ENCODE data around the gene ZSCAN23.
"Not testable (repeated sequence)": the region's sequence is repeated elsewhere in the genome, so short reads cannot be mapped to it uniquely, and the experiment has no call there.

DNA sequence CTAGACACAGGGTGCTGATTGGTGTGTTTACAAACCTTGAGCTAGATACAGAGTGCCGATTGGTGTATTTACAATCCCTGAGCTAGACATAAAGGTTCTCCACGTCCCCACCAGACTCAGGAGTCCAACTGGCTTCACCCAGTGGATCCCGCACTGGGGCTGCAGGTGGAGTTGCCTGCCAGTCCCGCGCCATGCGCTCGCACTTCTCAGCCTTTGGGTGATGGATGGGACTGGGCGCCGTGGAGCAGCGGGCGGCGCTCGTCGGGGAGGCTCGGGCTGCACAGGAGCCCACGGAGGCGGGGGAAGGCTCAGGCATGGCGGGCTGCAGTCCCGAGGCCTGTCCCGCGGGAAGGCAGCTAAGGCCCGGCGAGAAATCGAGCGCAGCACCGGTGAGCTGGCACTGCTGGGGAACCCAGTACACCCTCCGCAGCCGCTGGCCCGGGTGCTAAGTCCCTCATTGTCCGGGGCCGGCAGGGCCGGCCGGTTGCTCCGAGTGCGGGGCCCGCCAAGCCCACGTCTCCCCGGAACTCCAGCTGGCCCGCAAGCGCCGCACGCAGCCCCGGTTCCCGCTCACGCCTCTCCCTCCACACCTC lies 26.0 kb upstream of the ZSCAN23 start:
- TF ChIP-seq NR2F6 (CRISPR knock-in tag; IDR thresholded peaks at IDR 0.05); SMAD4 (CRISPR knock-in tag; conservative IDR thresholded peaks at IDR 0.05); E2F1 (CRISPR knock-in tag; IDR thresholded peaks at IDR 0.05); BRCA1 (IDR thresholded peaks at IDR 0.05); BRCA1 (CRISPR knock-in tag; IDR thresholded peaks at IDR 0.05); MAFF (IDR thresholded peaks at IDR 0.05; ENCODE audit: low read length); SP2 (IDR thresholded peaks at IDR 0.05; ENCODE audit: extremely low read depth, low read depth, low read length, poor library complexity, severe bottlenecking); CEBPB (tag; IDR thresholded peaks at IDR 0.05); ZKSCAN8 (CRISPR knock-in tag; IDR thresholded peaks at IDR 0.05); TEAD4 (IDR thresholded peaks at IDR 0.05; ENCODE audit: low read length); TEAD4 (CRISPR knock-in tag; IDR thresholded peaks at IDR 0.05; ENCODE audit: borderline replicate concordance); ZNF384 (IDR thresholded peaks at IDR 0.05; ENCODE audit: low read depth, low read length): not testable (repeated sequence)
- TF ChIP-seq, protein P1, sequence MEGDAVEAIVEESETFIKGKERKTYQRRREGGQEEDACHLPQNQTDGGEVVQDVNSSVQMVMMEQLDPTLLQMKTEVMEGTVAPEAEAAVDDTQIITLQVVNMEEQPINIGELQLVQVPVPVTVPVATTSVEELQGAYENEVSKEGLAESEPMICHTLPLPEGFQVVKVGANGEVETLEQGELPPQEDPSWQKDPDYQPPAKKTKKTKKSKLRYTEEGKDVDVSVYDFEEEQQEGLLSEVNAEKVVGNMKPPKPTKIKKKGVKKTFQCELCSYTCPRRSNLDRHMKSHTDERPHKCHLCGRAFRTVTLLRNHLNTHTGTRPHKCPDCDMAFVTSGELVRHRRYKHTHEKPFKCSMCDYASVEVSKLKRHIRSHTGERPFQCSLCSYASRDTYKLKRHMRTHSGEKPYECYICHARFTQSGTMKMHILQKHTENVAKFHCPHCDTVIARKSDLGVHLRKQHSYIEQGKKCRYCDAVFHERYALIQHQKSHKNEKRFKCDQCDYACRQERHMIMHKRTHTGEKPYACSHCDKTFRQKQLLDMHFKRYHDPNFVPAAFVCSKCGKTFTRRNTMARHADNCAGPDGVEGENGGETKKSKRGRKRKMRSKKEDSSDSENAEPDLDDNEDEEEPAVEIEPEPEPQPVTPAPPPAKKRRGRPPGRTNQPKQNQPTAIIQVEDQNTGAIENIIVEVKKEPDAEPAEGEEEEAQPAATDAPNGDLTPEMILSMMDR (IDR thresholded peaks at IDR 0.05 in 2 of 3, conservative IDR thresholded peaks at IDR 0.05 in 1 of 3; ENCODE audit: insufficient read depth in 2 of 3, low read depth in 1 of 3, low read length in 3 of 3): not testable (repeated sequence)
- TF ChIP-seq, protein P2, sequence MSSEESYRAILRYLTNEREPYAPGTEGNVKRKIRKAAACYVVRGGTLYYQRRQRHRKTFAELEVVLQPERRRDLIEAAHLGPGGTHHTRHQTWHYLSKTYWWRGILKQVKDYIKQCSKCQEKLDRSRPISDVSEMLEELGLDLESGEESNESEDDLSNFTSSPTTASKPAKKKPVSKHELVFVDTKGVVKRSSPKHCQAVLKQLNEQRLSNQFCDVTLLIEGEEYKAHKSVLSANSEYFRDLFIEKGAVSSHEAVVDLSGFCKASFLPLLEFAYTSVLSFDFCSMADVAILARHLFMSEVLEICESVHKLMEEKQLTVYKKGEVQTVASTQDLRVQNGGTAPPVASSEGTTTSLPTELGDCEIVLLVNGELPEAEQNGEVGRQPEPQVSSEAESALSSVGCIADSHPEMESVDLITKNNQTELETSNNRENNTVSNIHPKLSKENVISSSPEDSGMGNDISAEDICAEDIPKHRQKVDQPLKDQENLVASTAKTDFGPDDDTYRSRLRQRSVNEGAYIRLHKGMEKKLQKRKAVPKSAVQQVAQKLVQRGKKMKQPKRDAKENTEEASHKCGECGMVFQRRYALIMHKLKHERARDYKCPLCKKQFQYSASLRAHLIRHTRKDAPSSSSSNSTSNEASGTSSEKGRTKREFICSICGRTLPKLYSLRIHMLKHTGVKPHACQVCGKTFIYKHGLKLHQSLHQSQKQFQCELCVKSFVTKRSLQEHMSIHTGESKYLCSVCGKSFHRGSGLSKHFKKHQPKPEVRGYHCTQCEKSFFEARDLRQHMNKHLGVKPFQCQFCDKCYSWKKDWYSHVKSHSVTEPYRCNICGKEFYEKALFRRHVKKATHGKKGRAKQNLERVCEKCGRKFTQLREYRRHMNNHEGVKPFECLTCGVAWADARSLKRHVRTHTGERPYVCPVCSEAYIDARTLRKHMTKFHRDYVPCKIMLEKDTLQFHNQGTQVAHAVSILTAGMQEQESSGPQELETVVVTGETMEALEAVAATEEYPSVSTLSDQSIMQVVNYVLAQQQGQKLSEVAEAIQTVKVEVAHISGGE (CRISPR knock-in tag; IDR thresholded peaks at IDR 0.05): not testable (repeated sequence)
- TF ChIP-seq, protein P3, sequence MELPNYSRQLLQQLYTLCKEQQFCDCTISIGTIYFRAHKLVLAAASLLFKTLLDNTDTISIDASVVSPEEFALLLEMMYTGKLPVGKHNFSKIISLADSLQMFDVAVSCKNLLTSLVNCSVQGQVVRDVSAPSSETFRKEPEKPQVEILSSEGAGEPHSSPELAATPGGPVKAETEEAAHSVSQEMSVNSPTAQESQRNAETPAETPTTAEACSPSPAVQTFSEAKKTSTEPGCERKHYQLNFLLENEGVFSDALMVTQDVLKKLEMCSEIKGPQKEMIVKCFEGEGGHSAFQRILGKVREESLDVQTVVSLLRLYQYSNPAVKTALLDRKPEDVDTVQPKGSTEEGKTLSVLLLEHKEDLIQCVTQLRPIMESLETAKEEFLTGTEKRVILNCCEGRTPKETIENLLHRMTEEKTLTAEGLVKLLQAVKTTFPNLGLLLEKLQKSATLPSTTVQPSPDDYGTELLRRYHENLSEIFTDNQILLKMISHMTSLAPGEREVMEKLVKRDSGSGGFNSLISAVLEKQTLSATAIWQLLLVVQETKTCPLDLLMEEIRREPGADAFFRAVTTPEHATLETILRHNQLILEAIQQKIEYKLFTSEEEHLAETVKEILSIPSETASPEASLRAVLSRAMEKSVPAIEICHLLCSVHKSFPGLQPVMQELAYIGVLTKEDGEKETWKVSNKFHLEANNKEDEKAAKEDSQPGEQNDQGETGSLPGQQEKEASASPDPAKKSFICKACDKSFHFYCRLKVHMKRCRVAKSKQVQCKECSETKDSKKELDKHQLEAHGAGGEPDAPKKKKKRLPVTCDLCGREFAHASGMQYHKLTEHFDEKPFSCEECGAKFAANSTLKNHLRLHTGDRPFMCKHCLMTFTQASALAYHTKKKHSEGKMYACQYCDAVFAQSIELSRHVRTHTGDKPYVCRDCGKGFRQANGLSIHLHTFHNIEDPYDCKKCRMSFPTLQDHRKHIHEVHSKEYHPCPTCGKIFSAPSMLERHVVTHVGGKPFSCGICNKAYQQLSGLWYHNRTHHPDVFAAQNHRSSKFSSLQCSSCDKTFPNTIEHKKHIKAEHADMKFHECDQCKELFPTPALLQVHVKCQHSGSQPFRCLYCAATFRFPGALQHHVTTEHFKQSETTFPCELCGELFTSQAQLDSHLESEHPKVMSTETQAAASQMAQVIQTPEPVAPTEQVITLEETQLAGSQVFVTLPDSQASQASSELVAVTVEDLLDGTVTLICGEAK (IDR thresholded peaks at IDR 0.05): not testable (repeated sequence)
- TF ChIP-seq, protein P3 (CRISPR knock-in tag; IDR thresholded peaks at IDR 0.05): not testable (repeated sequence)
